ENCODE results near the gene COPS9. TPM values are rescaled to one million over a fixed set of nuclear protein-coding genes. Genes with fewer than 3 reads are reported as not detected.

The COPS9 gene
- polyA plus RNA-seq, 1 donor (not counting 4 experiments of a cell fraction or from before 2014, with no cell fraction given) = 399 TPM

DNA sequence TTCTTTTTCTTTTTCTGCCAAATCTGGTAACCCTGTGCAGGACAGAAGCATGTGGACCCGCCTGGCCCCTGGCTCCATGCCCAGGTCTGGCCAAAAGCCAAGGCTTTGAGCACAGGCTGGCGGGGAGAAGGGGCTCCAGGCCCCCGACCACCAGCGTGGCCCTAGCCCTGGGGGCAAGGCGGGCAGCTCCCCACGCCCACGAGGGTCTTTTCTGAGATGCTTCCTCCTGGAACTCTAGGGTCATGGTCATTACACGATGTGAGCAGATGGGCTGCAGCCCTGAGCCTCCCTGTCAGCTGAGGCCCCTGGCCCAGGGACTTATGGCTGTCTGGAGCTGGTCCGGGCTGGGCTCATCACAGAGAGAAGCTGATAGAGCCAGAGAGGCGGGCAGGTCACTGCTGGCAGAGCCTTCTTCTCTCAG lies 10.0 kb upstream of the COPS9 start:
- Histone ChIP-seq H3K27ac (ENCODE audit: control insufficient read depth, insufficient read depth, low read length) (no peak overlapping the region), H3K9ac (ENCODE audit: control insufficient read depth, extremely low read depth, insufficient read depth, low read length) (no peak overlapping the region)
- dilution Hi-C loops (cut with MboI; ENCODE audit: extremely low pct_ligation_motif_present, low sequenced_read_pairs) = no loop called here

DNA sequence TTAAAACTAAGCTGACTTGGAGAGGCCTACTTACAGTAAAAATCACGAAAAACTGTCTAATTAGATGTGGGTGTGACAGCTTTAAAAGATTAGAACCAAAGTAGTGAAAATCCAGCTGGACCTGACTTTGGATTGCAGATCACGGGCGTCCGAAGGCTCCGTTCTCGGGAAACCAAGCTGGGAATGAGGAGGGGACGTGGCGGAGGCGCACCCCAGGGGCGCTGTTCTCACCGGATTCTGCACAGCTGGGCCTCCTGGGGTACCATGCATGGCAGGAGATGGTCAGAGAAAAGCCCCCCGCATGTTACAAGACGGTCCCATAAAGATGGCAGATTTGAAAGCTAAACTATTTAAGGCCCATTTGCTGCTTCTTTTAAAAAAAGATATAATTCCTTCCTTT lies 9.4 kb upstream of the COPS9 start:
- H3K79me2 ChIP-seq (ENCODE audit: control insufficient read depth, insufficient read depth, low read length) = no peaks in the 10 kb centered on the region
- dilution Hi-C loops (cut with MboI; ENCODE audit: extremely low pct_ligation_motif_present, low sequenced_read_pairs) = no loop called here
- no peak overlapping the region for H2AFZ ChIP-seq (ENCODE audit: control insufficient read depth, low read length)
- H3K4me2 ChIP-seq (ENCODE audit: control insufficient read depth, extremely low read depth, insufficient read depth, low read depth, low read length) = no peak overlapping the region
- no peak overlapping the region for H3K9ac ChIP-seq (ENCODE audit: control insufficient read depth, extremely low read depth, insufficient read depth, low read length)
- no peaks in the 10 kb centered on the region for H3K9me1 ChIP-seq (ENCODE audit: control insufficient read depth, extremely low read depth, insufficient read depth, low read length)
- H3K9me3 ChIP-seq (ENCODE audit: control insufficient read depth, low read depth, low read length) = no peaks in the 10 kb centered on the region
- no peak for FAIRE-seq
- no peaks in the 10 kb centered on the region for H3K4me1 ChIP-seq (ENCODE audit: control insufficient read depth, extremely low read depth, insufficient read depth, low read length)
- H3K27ac ChIP-seq (ENCODE audit: control insufficient read depth, insufficient read depth, low read length) = no peak overlapping the region
- DNase-seq (ENCODE audit: low read depth, low spot score) = no peak
- H3K4me3 ChIP-seq (ENCODE audit: control insufficient read depth in 2 of 3, extremely low read depth in 1 of 3, insufficient read depth in 2 of 3, low read depth in 1 of 3, low read length in 3 of 3) = no peak overlapping the region
- peaks cover 9% of the 10 kb centered on the region for H3K27me3 ChIP-seq (ENCODE audit: control insufficient read depth, extremely low read depth, insufficient read depth, low read length)
- TF ChIP-seq, protein P1, sequence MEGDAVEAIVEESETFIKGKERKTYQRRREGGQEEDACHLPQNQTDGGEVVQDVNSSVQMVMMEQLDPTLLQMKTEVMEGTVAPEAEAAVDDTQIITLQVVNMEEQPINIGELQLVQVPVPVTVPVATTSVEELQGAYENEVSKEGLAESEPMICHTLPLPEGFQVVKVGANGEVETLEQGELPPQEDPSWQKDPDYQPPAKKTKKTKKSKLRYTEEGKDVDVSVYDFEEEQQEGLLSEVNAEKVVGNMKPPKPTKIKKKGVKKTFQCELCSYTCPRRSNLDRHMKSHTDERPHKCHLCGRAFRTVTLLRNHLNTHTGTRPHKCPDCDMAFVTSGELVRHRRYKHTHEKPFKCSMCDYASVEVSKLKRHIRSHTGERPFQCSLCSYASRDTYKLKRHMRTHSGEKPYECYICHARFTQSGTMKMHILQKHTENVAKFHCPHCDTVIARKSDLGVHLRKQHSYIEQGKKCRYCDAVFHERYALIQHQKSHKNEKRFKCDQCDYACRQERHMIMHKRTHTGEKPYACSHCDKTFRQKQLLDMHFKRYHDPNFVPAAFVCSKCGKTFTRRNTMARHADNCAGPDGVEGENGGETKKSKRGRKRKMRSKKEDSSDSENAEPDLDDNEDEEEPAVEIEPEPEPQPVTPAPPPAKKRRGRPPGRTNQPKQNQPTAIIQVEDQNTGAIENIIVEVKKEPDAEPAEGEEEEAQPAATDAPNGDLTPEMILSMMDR (optimal IDR thresholded peaks at IDR 0.05 in 1 of 3, IDR thresholded peaks at IDR 0.05 in 1 of 3, conservative IDR thresholded peaks at IDR 0.05 in 1 of 3; ENCODE audit: extremely low read depth in 1 of 3, insufficient read depth in 2 of 3, low read length in 3 of 3) = no peak
- no peak for TF ChIP-seq EZH2 (IDR thresholded peaks at IDR 0.05; ENCODE audit: low read length)
- H4K20me1 ChIP-seq (ENCODE audit: control insufficient read depth, extremely low read depth, insufficient read depth, low read length) = no peaks in the 10 kb centered on the region
- no peaks in the 10 kb centered on the region for H3K36me3 ChIP-seq (ENCODE audit: control insufficient read depth in 2 of 2, extremely low read depth in 1 of 2, insufficient read depth in 2 of 2, low read length in 2 of 2)

More for the DNA sequence above, 10.0 kb upstream of the COPS9 start:
- no peaks in the 10 kb centered on the region for H3K4me1 ChIP-seq (ENCODE audit: control insufficient read depth, extremely low read depth, insufficient read depth, low read length)
- DNase-seq (ENCODE audit: low read depth, low spot score) = no peak
- no peaks in the 10 kb centered on the region for H3K9me3 ChIP-seq (ENCODE audit: control insufficient read depth, low read depth, low read length)
- H3K4me2 ChIP-seq (ENCODE audit: control insufficient read depth, extremely low read depth, insufficient read depth, low read depth, low read length) = no peak overlapping the region
- no peaks in the 10 kb centered on the region for H3K36me3 ChIP-seq (ENCODE audit: control insufficient read depth in 2 of 2, extremely low read depth in 1 of 2, insufficient read depth in 2 of 2, low read length in 2 of 2)
- H3K4me3 ChIP-seq (ENCODE audit: control insufficient read depth in 2 of 3, extremely low read depth in 1 of 3, insufficient read depth in 2 of 3, low read depth in 1 of 3, low read length in 3 of 3) = no peak overlapping the region
- H3K79me2 ChIP-seq (ENCODE audit: control insufficient read depth, insufficient read depth, low read length) = no peaks in the 10 kb centered on the region
- no peak for FAIRE-seq
- H2AFZ ChIP-seq (ENCODE audit: control insufficient read depth, low read length) = no peak overlapping the region
- H3K27me3 ChIP-seq (ENCODE audit: control insufficient read depth, extremely low read depth, insufficient read depth, low read length) = peaks cover 9% of the 10 kb centered on the region
- H4K20me1 ChIP-seq (ENCODE audit: control insufficient read depth, extremely low read depth, insufficient read depth, low read length) = no peaks in the 10 kb centered on the region
- H3K9me1 ChIP-seq (ENCODE audit: control insufficient read depth, extremely low read depth, insufficient read depth, low read length) = no peaks in the 10 kb centered on the region
- TF ChIP-seq, protein P1 (optimal IDR thresholded peaks at IDR 0.05 in 1 of 3, IDR thresholded peaks at IDR 0.05 in 1 of 3, conservative IDR thresholded peaks at IDR 0.05 in 1 of 3; ENCODE audit: extremely low read depth in 1 of 3, insufficient read depth in 2 of 3, low read length in 3 of 3) = no peak
- no peak for TF ChIP-seq EZH2 (IDR thresholded peaks at IDR 0.05; ENCODE audit: low read length)

Data from keratinocyte (primary cell).